Activated CD4-positive, alpha-beta T cell treated with anti-CD3 and anti-CD28 coated beads, Interleukin-2, amount 10 ng/mL, durations not matched to agents 24 days and 14 days (primary cell): ENCODE measurements around the gene KIFAP3. TPM values are rescaled to one million over a fixed set of nuclear protein-coding genes. Genes with fewer than 3 reads are reported as not detected.

Source experiments
- DNase-seq: peaks from one replicate; pipeline ENCODE4 v3.0.0; 2022
- H3K27ac Mint-ChIP-seq: one replicate; pipeline ENCODE4 v1.8.0; 2022; ENCODE audit warnings: mild to moderate bottlenecking, mixed read lengths
- H3K27me3 Mint-ChIP-seq: one replicate; pipeline ENCODE4 v1.8.0; 2022; ENCODE audit warnings: mixed read lengths
- H3K36me3 Mint-ChIP-seq: one replicate; pipeline ENCODE4 v1.8.0; 2022; ENCODE audit warnings: low read depth, mild to moderate bottlenecking, mixed read lengths
- H3K4me1 Mint-ChIP-seq: one replicate; pipeline ENCODE4 v1.8.0; 2021; ENCODE audit warnings: mixed read lengths
- H3K4me3 Mint-ChIP-seq: one replicate; pipeline ENCODE4 v1.8.0; 2022; ENCODE audit warnings: mild to moderate bottlenecking, moderate library complexity, mixed read lengths
- H3K9me3 Mint-ChIP-seq: one replicate; pipeline ENCODE4 v1.8.0; 2021; ENCODE audit warnings: mixed read lengths
- intact Hi-C: fragments of 100-400 bp; cut with micrococcal nuclease; formaldehyde crosslinking; loops from one replicate; pipeline ENCODE4 v1.15.1; 2023
- total RNA-seq: library from RNA; stranded (reverse); gene quantifications from 2 replicates; pipeline ENCODE4 v1.2.3, GENCODE V29; 2022

The KIFAP3 gene
- total RNA-seq, 1 donor from 2014 or later, result 12.8 TPM

- H3K4me1 Mint-ChIP-seq, result peaks cover 45% of the 10 kb centered on the region
- peak overlapping the region; percentile 84 for H3K4me3 Mint-ChIP-seq
- H3K9me3 Mint-ChIP-seq, result peaks cover 4% of the 10 kb centered on the region
- DNase-seq, result peak; percentile 55
- peaks cover 17% of the 10 kb centered on the region for H3K36me3 Mint-ChIP-seq
- H3K27me3 Mint-ChIP-seq, result peaks cover 8% of the 10 kb centered on the region
- intact Hi-C loops, result loop anchor here (2.0 to 5.0 kb wide), 9 partner anchors 34 to 1888 kb away; partner anchors contain the start of genes BLZF1, F5, GORAB and METTL13
- peak overlapping the region; percentile 99 for H3K27ac Mint-ChIP-seq
These were observed 182.1 kb downstream of the KIFAP3 start for GRCh38 chr1:169892176-169892926.

GRCh38 chr1:169891539-169891885 is 183.0 kb downstream of the KIFAP3 start:
- intact Hi-C loops, result loop anchor here (1.0 to 5.0 kb wide), 8 partner anchors 97 to 1851 kb away; partner anchors contain the start of genes BLZF1, F5, GORAB and METTL18
- no peak for DNase-seq
- Mint-ChIP-seq H3K4me1 (peaks cover 44% of the 10 kb centered on the region), H3K9me3 (peaks cover 4% of the 10 kb centered on the region), H3K27me3 (peaks cover 3% of the 10 kb centered on the region), H3K36me3 (peaks cover 23% of the 10 kb centered on the region), H3K27ac (peak overlapping the region; percentile 99), H3K4me3 (peak overlapping the region; percentile 84)

- Mint-ChIP-seq H3K4me3 (peak overlapping the region; percentile 84), H3K36me3 (peaks cover 27% of the 10 kb centered on the region), H3K27ac (peak overlapping the region; percentile 99), H3K27me3 (no peaks in the 10 kb centered on the region), H3K4me1 (peaks cover 42% of the 10 kb centered on the region), H3K9me3 (peaks cover 4% of the 10 kb centered on the region)
- DNase-seq, result peak; percentile 84
- intact Hi-C loops, result loop anchor here (1.0 to 5.0 kb wide), 8 partner anchors 97 to 1851 kb away; partner anchors contain the start of genes BLZF1, F5, GORAB and METTL18
These were observed 183.5 kb downstream of the KIFAP3 start for GRCh38 chr1:169890761-169891538.

- intact Hi-C loops, result loop anchor here (5.0 kb wide), 7 partner anchors 183 to 1852 kb away; partner anchors contain the start of genes BLZF1, F5, GORAB and NME7
- Mint-ChIP-seq H3K9me3 (peaks cover 3% of the 10 kb centered on the region), H3K4me3 (peak overlapping the region; percentile 60), H3K4me1 (peaks cover 45% of the 10 kb centered on the region), H3K27me3 (no peaks in the 10 kb centered on the region), H3K36me3 (peaks cover 34% of the 10 kb centered on the region), H3K27ac (no peak overlapping the region)
- DNase-seq, result no peak
These were observed 184.6 kb downstream of the KIFAP3 start for GRCh38 chr1:169889871-169890270.

- peaks cover 37% of the 10 kb centered on the region for H3K4me1 Mint-ChIP-seq
- no peak overlapping the region for H3K27ac Mint-ChIP-seq
- DNase-seq, result no peak
- intact Hi-C loops, result no loop called here
- H3K36me3 Mint-ChIP-seq, result peaks cover 42% of the 10 kb centered on the region
- H3K27me3 Mint-ChIP-seq, result no peaks in the 10 kb centered on the region
- H3K9me3 Mint-ChIP-seq, result no peaks in the 10 kb centered on the region
- no peak overlapping the region for H3K4me3 Mint-ChIP-seq
These were observed 187.6 kb downstream of the KIFAP3 start for GRCh38 chr1:169886931-169887330.

- DNase-seq, result no peak
- Mint-ChIP-seq H3K4me3 (no peak overlapping the region), H3K36me3 (peaks cover 43% of the 10 kb centered on the region), H3K4me1 (peaks cover 34% of the 10 kb centered on the region), H3K27me3 (no peaks in the 10 kb centered on the region), H3K27ac (no peak overlapping the region), H3K9me3 (no peaks in the 10 kb centered on the region)
- intact Hi-C loops, result no loop called here
These were observed 188.1 kb downstream of the KIFAP3 start for GRCh38 chr1:169886422-169886821.

GRCh38 chr1:169885207-169885606 is 189.3 kb downstream of the KIFAP3 start:
- Mint-ChIP-seq H3K4me1 (peaks cover 23% of the 10 kb centered on the region), H3K9me3 (no peaks in the 10 kb centered on the region), H3K27me3 (no peaks in the 10 kb centered on the region), H3K27ac (no peak overlapping the region), H3K4me3 (no peak overlapping the region), H3K36me3 (peaks cover 40% of the 10 kb centered on the region)
- no peak for DNase-seq
- intact Hi-C loops, result no loop called here

- peaks cover 40% of the 10 kb centered on the region for H3K36me3 Mint-ChIP-seq
- peaks cover 20% of the 10 kb centered on the region for H3K4me1 Mint-ChIP-seq
- H3K27ac Mint-ChIP-seq, result no peak overlapping the region
- no peak for DNase-seq
- H3K27me3 Mint-ChIP-seq, result no peaks in the 10 kb centered on the region
- H3K9me3 Mint-ChIP-seq, result no peaks in the 10 kb centered on the region
- intact Hi-C loops, result no loop called here
- H3K4me3 Mint-ChIP-seq, result no peak overlapping the region
These were observed 189.9 kb downstream of the KIFAP3 start for GRCh38 chr1:169884634-169885033.

- Mint-ChIP-seq H3K36me3 (peaks cover 43% of the 10 kb centered on the region), H3K4me3 (no peak overlapping the region), H3K27ac (no peak overlapping the region), H3K4me1 (peaks cover 22% of the 10 kb centered on the region), H3K27me3 (no peaks in the 10 kb centered on the region), H3K9me3 (no peaks in the 10 kb centered on the region)
- intact Hi-C loops, result no loop called here
- no peak for DNase-seq
These were observed 192.4 kb downstream of the KIFAP3 start for GRCh38 chr1:169882039-169882511.

GRCh38 chr1:169879034-169879840 is 195.3 kb downstream of the KIFAP3 start:
- peaks cover 17% of the 10 kb centered on the region for H3K4me1 Mint-ChIP-seq
- peaks cover 44% of the 10 kb centered on the region for H3K36me3 Mint-ChIP-seq
- H3K27me3 Mint-ChIP-seq, result no peaks in the 10 kb centered on the region
- DNase-seq, result no peak
- no peaks in the 10 kb centered on the region for H3K9me3 Mint-ChIP-seq
- no peak overlapping the region for H3K27ac Mint-ChIP-seq
- intact Hi-C loops, result no loop called here
- no peak overlapping the region for H3K4me3 Mint-ChIP-seq

- Mint-ChIP-seq H3K36me3 (peaks cover 52% of the 10 kb centered on the region), H3K27me3 (no peaks in the 10 kb centered on the region), H3K27ac (no peak overlapping the region), H3K9me3 (no peaks in the 10 kb centered on the region), H3K4me3 (no peak overlapping the region), H3K4me1 (peaks cover 19% of the 10 kb centered on the region)
- DNase-seq, result no peak
- intact Hi-C loops, result no loop called here
These were observed 196.0 kb downstream of the KIFAP3 start for GRCh38 chr1:169878498-169878897.

- intact Hi-C loops, result no loop called here
- peak overlapping the region; percentile 14 for H3K27ac Mint-ChIP-seq
- no peak for DNase-seq
- H3K4me1 Mint-ChIP-seq, result peaks cover 17% of the 10 kb centered on the region
- H3K9me3 Mint-ChIP-seq, result peaks cover 4% of the 10 kb centered on the region
- no peaks in the 10 kb centered on the region for H3K27me3 Mint-ChIP-seq
- H3K36me3 Mint-ChIP-seq, result peaks cover 53% of the 10 kb centered on the region
- H3K4me3 Mint-ChIP-seq, result no peak overlapping the region
These were observed 196.5 kb downstream of the KIFAP3 start for GRCh38 chr1:169877800-169878491.

GRCh38 chr1:169874229-169874628 is 200.3 kb downstream of the KIFAP3 start:
- Mint-ChIP-seq H3K27me3 (no peaks in the 10 kb centered on the region), H3K36me3 (peaks cover 74% of the 10 kb centered on the region), H3K27ac (no peak overlapping the region), H3K4me3 (no peak overlapping the region), H3K4me1 (peaks cover 11% of the 10 kb centered on the region), H3K9me3 (peaks cover 18% of the 10 kb centered on the region)
- intact Hi-C loops, result no loop called here
- DNase-seq, result no peak
